GM19395 (cell line): ENCODE data around the gene MGAT5.

Experiments
- ATAC-seq: cut with Tn5 transposase; IDR thresholded peaks from one replicate; pipeline ENCODE4 v1.9.1; 2021; ENCODE audit warnings: mild to moderate bottlenecking, moderate library complexity; ENCODE audit not compliant: unreplicated experiment

MGAT5 gene

GRCh38 chr2:134413430-134413829 is 159.6 kb downstream of the MGAT5 start:
- no peak for ATAC-seq

DNA sequence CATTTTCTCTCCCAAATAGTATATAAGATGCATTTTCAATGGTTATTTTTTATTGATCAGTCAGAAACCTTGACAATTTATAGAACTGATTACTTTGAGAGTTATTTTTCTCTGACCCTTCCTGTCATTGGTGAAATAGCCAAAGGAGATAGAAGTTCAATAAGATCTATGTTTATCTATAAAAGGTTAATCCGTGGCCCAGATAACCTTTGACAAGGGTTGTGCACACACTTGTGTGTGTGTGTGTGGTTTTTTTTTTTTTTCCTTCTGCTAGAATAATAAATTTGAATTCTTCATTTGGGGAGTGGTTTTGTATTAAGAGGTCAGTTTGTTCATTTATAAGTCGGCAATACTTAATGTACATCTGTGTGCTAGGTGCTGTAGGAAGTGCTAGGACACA is 160.0 kb downstream of the MGAT5 start:
- no peak for ATAC-seq

DNA sequence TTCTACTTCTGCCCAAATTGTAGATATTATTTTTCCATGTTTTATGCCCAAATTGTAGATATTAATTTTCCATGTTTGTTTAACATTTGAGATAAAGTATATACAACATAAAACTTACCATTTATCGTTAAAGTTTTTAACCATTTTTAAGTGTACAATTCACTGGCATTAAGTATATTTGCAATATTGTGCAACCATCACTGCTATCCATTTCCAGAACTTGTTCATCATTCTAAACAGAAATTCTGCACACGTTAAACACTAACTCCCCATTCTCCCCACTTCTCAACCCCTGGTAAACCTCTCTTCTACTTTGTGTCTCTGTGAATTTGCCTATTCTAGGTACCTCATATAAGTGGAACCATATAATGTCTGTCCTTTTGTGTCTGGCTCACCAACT is 162.1 kb downstream of the MGAT5 start:
- ATAC-seq, result no peak

DNA sequence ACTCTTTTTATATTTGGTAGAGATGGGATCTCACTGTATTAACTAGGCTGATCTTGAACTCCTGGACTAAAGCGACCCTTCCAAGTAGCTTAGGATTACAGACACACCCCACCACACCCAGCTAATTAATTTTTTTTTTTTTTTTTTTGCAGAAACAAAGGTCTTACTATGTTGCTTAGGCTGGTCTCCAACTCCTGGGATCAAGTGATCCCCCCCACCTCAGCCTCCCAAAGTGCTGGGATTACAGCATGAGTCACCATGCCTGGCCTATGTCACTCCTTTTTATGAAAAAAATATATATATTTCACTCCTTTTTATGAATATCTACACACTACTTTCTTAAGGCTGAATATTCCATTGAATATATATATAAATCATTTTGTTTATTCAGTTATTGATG is 162.8 kb downstream of the MGAT5 start:
- no peak for ATAC-seq

DNA sequence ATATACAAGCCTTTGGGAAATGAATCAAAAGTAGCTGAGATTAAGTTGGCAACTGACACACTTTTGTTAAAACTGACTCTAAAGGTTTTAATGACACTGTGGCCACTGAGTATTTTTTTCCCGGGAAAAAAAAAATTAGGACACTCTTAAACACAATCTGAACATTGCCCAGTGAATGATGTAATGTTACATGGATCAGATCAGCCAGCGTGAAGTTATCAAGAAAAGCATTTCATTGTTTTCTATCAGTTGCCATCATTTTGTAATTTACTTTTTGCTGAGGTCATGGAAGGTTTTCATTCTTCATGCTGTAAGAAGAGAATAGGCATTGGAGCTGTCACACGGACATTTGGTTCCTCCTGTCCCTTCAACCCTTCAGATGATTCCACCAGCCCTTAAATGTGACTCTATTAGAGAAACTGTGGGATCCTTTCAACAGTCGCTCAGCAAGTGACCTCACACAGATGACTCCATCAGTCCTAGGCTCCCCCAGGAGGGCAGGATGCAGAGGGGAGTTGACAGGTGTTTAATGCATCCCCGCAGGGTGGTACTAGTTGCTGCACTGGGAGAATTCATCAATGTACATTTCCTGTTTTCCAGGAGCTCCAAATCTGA is 164.2 kb downstream of the MGAT5 start:
- ATAC-seq, result no peak

GRCh38 chr2:134420259-134420658 is 166.4 kb downstream of the MGAT5 start:
- no peak for ATAC-seq

GRCh38 chr2:134420920-134421319 is 167.0 kb downstream of the MGAT5 start:
- ATAC-seq, result no peak

DNA sequence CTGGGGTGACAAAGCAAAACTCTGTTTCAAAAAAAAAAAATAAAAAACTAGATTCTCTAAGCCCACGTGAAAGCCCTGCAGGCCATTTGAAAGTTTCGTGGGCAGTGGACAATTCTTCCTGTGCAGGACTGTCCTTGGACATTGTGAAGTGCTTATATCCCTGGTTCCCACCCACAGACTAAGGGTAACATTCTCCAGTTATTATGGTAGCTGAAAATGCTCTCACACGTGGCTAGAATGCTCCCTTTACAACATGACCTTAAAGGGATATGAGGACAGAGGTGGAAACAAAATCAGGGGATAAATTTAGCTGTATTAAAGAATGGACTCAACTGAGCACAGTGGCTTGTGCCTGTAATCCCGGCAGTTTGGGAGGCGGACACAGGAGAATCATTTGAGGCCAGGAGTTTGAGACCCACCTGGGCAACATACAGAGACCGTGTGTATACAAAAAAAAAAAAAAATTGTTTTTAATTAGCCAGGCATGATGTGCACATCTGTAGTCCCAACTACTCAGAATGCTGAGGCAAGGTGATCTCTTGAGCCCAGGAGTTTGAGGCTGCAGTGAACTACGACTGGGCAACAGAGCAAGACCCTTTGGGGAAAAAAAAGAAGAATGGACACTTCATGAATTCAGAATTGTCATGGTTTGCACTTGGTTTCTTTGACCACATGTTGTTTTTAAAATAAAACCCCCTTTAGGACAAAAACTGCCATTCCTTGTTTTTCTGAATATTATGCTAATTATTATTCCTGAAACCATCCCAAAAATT is 167.9 kb downstream of the MGAT5 start:
- ATAC-seq, result no peak

- ATAC-seq, result no peak
Measured at GRCh38 chr2:134425724-134426496, 172.0 kb downstream of the MGAT5 start.

- no peak for ATAC-seq
Measured at GRCh38 chr2:134426721-134427120, 172.8 kb downstream of the MGAT5 start.

DNA sequence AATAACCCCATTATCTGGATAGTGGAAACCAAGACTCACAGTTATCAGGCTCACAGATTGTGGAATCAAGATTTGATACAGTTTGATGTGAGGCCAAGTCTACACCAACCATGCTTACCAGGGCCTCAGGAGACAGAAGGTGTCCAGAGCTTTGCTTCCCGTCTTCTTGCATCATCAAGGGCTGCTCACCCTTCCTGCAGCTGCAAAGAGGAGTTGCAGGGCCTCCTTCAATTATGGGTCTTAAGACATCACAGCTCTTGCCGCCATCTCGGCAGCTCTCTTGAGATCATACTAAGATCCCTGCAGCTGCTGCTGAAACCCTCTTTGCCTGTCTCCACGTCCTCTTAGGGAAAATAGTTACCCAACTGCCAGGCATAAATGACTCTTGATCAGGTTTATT is 176.0 kb downstream of the MGAT5 start:
- no peak for ATAC-seq

- ATAC-seq, result no peak
Measured at GRCh38 chr2:134431838-134432434, 178.1 kb downstream of the MGAT5 start.

- ATAC-seq, result no peak
Measured at GRCh38 chr2:134432435-134432883, 178.6 kb downstream of the MGAT5 start.

DNA sequence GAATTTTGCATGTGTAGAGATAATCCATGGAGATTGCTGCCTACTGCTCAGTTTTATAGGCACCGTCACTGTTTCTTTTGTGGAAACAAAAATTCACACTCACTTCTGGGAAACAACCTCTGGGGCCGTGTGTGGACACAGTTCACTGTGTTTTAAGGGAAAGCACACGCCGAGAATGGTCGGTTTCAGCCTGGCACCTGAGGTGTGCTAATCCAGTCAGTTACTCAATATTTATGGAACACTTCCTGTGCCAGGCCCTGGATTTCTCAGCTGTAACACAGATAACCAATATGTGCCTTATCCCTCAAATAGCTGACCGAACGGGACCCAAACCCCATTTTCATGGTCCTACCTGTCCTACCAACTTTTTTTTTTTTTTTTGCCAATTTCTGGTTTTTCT is 179.6 kb downstream of the MGAT5 start:
- ATAC-seq, result no peak

DNA sequence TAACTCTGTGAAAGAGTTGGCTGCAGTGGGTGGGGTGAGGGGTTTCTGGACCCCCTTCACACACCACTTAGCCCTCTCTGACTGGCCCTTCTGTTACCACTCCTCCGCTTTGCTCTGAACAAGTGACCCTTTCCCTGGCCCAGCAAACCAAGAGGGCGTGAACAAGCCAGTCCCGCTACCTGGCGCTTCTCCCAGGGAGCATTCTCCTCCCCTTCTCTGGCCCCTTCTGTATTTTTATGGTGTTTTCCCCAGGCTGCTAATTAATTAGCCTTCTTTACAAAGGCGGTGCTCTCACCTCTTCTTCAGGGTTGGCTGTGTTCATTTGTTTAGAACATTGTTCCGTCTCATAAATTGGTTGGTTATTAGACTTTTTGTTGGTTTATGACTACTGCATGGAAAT is 180.1 kb downstream of the MGAT5 start:
- no peak for ATAC-seq

- ATAC-seq, result no peak
Measured at GRCh38 chr2:134435505-134435904, 181.6 kb downstream of the MGAT5 start.

GRCh38 chr2:134435936-134436335 is 182.1 kb downstream of the MGAT5 start:
- ATAC-seq, result no peak

- ATAC-seq, result no peak
Measured at GRCh38 chr2:134436706-134437105, 182.8 kb downstream of the MGAT5 start.

DNA sequence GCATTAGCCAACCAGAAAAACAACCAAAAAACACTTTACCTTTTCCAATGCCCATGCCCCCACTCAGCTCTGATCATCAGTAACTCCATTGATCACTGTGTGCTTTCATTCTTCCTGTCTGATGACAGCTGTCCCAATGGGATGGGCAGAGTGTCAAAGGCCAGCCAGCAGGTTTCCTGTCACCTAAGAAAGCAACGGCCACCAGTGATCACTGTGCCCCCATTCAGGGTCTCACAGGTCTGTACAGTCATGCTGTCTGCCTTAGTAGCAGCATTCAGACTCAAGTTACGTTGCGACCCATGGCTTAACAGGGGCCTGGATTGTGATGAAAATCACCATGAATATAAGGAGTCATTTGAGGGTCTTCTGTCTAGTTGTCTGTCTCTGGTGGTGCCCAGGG is 184.5 kb downstream of the MGAT5 start:
- ATAC-seq, result no peak

GRCh38 chr2:134440336-134440909 is 186.6 kb downstream of the MGAT5 start:
- no peak for ATAC-seq
